Endodermal cell (in vitro differentiated cells): ENCODE measurements around the gene PRPF38B. TPM values are rescaled to one million over a fixed set of nuclear protein-coding genes. Genes with fewer than 3 reads are reported as not detected.
"Not testable (repeated sequence)": the region's sequence is repeated elsewhere in the genome, so short reads cannot be mapped to it uniquely, and the experiment has no call there.

Source experiments
- DNase-seq: peaks from one replicate; pipeline ENCODE4 v3.0.0-alpha.2; 2017
- H3K27ac ChIP-seq: 2 replicates; pipeline ENCODE4 v1.5.1; 2013; ENCODE audit warnings: mild to moderate bottlenecking, low read depth, low read length, moderate library complexity
- H3K27me3 ChIP-seq: 2 replicates; pipeline ENCODE4 v1.6.1; 2013; ENCODE audit warnings: mild to moderate bottlenecking, low read length, moderate library complexity; ENCODE audit not compliant: insufficient read depth, control insufficient read depth, poor library complexity, severe bottlenecking
- H3K36me3 ChIP-seq: 2 replicates; pipeline ENCODE4 v1.7.0; 2013; ENCODE audit warnings: mild to moderate bottlenecking, low read length, moderate library complexity; ENCODE audit not compliant: control insufficient read depth, insufficient read depth
- H3K4me1 ChIP-seq: one replicate; pipeline ENCODE4 v1.7.0; 2013; ENCODE audit warnings: low read length; ENCODE audit not compliant: control insufficient read depth, insufficient read depth
- H3K4me3 ChIP-seq: 2 replicates; pipeline ENCODE4 v1.5.1; 2013; ENCODE audit warnings: mild to moderate bottlenecking, low read length, moderate library complexity
- H3K9ac ChIP-seq: 2 replicates; pipeline ENCODE4 v1.6.1; 2013; ENCODE audit warnings: mild to moderate bottlenecking, low read length, moderate library complexity; ENCODE audit not compliant: poor library complexity, severe bottlenecking; ENCODE audit errors: extremely low read depth
- H3K9me3 ChIP-seq: 2 replicates; pipeline ENCODE4 v1.6.1; 2013; ENCODE audit warnings: mild to moderate bottlenecking, low read length, moderate library complexity; ENCODE audit not compliant: control insufficient read depth
- H3K27ac Mint-ChIP-seq: 2 replicates; pipeline ENCODE4 v1.8.0; 2020; ENCODE audit warnings: mixed read lengths
- H3K27me3 Mint-ChIP-seq: 2 replicates; pipeline ENCODE4 v1.8.0; 2021; ENCODE audit warnings: mild to moderate bottlenecking, mixed read lengths; ENCODE audit not compliant: insufficient read depth
- H3K36me3 Mint-ChIP-seq: 2 replicates; pipeline ENCODE4 v1.8.0; 2020; ENCODE audit warnings: low read depth, mixed read lengths
- H3K4me1 Mint-ChIP-seq: 2 replicates; pipeline ENCODE4 v1.8.0; 2020; ENCODE audit warnings: mixed read lengths
- H3K4me3 Mint-ChIP-seq: 2 replicates; pipeline ENCODE4 v1.8.0; 2020; ENCODE audit warnings: mild to moderate bottlenecking, moderate library complexity, mixed read lengths
- H3K9me3 Mint-ChIP-seq: 2 replicates; pipeline ENCODE4 v1.8.0; 2020; ENCODE audit warnings: mild to moderate bottlenecking, mixed read lengths
- CTCF ChIP-seq: fragments of 200-600 bp; sonication (generic); conservative IDR thresholded peaks from 2 replicates; pipeline ENCODE4 v1.5.0; 2021; ENCODE audit warnings: antibody characterized with exemption, mild to moderate bottlenecking
- WGBS, 2 experiments: methylation state at CpG; one replicate each; pipeline versions ENCODE4 v1.1.5 to v1.1.7; 2013; ENCODE audit warnings: missing lambda C conversion rate in 2 of 2, mixed read lengths in 1 of 2; ENCODE audit not compliant: insufficient coverage in 1 of 2, insufficient read length in 1 of 2; 5-methylcytosine and 5-hydroxymethylcytosine counted together
- total RNA-seq, 2 donors: library from RNA; stranded (reverse); fragmentation: NEBNext Ultra II Directional in 1 of 2; extraction: Animal tissue kit (Norgen Biotek cat#: 25700) in 1 of 2; gene quantifications; 2 replicates in 1 of 2; 3 replicates in 1 of 2; pipeline ENCODE4 v1.2.1, GENCODE V29; 2021

Gene PRPF38B
- total RNA-seq, 2 donors from 2014 or later, result 45.0 to 47.3 TPM

GRCh38 chr1:108701176-108701849 lies 9.2 kb downstream of the PRPF38B start:
- H3K36me3 ChIP-seq, result peaks cover 61% of the 10 kb centered on the region
- H3K4me3 ChIP-seq, result no peak overlapping the region

GRCh38 chr1:108702109-108702508 lies 10.0 kb downstream of the PRPF38B start:
- DNase-seq, result not testable (repeated sequence)

More at GRCh38 chr1:108701176-108701849, 9.2 kb downstream of the PRPF38B start:
- Mint-ChIP-seq H3K27ac (no peak overlapping the region), H3K27me3 (no peaks in the 10 kb centered on the region), H3K4me1 (no peaks in the 10 kb centered on the region), H3K4me3 (no peak overlapping the region), H3K36me3 (peaks cover 58% of the 10 kb centered on the region), H3K9me3 (no peaks in the 10 kb centered on the region)
- DNase-seq, result no peak
- H3K4me1 ChIP-seq, result no peaks in the 10 kb centered on the region
- no peak overlapping the region for H3K27ac ChIP-seq
- H3K9me3 ChIP-seq, result no peaks in the 10 kb centered on the region
- WGBS, 2 experiments, result 92 to 95% methylated on average over 4 to 5 of the region's 5 CpGs
- H3K27me3 ChIP-seq, result no peaks in the 10 kb centered on the region
- no peak for TF ChIP-seq CTCF
- H3K9ac ChIP-seq, result no peak overlapping the region

GRCh38 chr1:108703939-108704338 lies 11.8 kb downstream of the PRPF38B start:
- peaks cover 33% of the 10 kb centered on the region for H3K36me3 Mint-ChIP-seq
- Histone ChIP-seq H3K9me3 (no peaks in the 10 kb centered on the region), H3K36me3 (peaks cover 35% of the 10 kb centered on the region), H3K4me3 (no peak overlapping the region), H3K27ac (no peak overlapping the region), H3K4me1 (no peaks in the 10 kb centered on the region), H3K9ac (no peak overlapping the region), H3K27me3 (no peaks in the 10 kb centered on the region)
- DNase-seq, result no peak
- H3K9me3 Mint-ChIP-seq, result no peaks in the 10 kb centered on the region
- 90 to 95% methylated on average over 6 of the region's 6 CpGs for WGBS, 2 experiments
- H3K27ac Mint-ChIP-seq, result no peak overlapping the region
- H3K4me3 Mint-ChIP-seq, result no peak overlapping the region
- H3K4me1 Mint-ChIP-seq, result no peaks in the 10 kb centered on the region
- H3K27me3 Mint-ChIP-seq, result no peaks in the 10 kb centered on the region
- TF ChIP-seq CTCF, result no peak

More at GRCh38 chr1:108702109-108702508, 10.0 kb downstream of the PRPF38B start:
- WGBS, 2 experiments, result 88 to 95% methylated on average over 6 of the region's 6 CpGs
- not testable (repeated sequence) for H3K27ac Mint-ChIP-seq, H3K4me1 ChIP-seq, H3K9ac ChIP-seq, H3K27ac ChIP-seq, H3K4me3 Mint-ChIP-seq, H3K4me1 Mint-ChIP-seq, H3K27me3 Mint-ChIP-seq, H3K9me3 Mint-ChIP-seq, H3K9me3 ChIP-seq, H3K27me3 ChIP-seq, H3K4me3 ChIP-seq
- peaks cover 50% of the 10 kb centered on the region for H3K36me3 Mint-ChIP-seq
- peaks cover 53% of the 10 kb centered on the region for H3K36me3 ChIP-seq
